A549 treated with AZD9567 at 1 μM for 4 hours (cell line): ENCODE results near the gene SPIN3. TPM values are rescaled to one million over a fixed set of nuclear protein-coding genes. Genes with fewer than 3 reads are reported as not detected.

ENCODE experiments used
- total RNA-seq: library from RNA; stranded (reverse); fragments of 200-300 nt; extraction: Qiagen RNA extraction; gene quantifications from 5 replicates; pipeline ENCODE4 v1.2.3, GENCODE V29; 2022; ENCODE audit not compliant: insufficient read depth

The SPIN3 gene
- total RNA-seq, result 5.8 to 7.9 TPM (median 6.7 TPM) in 5 replicates

DNA sequence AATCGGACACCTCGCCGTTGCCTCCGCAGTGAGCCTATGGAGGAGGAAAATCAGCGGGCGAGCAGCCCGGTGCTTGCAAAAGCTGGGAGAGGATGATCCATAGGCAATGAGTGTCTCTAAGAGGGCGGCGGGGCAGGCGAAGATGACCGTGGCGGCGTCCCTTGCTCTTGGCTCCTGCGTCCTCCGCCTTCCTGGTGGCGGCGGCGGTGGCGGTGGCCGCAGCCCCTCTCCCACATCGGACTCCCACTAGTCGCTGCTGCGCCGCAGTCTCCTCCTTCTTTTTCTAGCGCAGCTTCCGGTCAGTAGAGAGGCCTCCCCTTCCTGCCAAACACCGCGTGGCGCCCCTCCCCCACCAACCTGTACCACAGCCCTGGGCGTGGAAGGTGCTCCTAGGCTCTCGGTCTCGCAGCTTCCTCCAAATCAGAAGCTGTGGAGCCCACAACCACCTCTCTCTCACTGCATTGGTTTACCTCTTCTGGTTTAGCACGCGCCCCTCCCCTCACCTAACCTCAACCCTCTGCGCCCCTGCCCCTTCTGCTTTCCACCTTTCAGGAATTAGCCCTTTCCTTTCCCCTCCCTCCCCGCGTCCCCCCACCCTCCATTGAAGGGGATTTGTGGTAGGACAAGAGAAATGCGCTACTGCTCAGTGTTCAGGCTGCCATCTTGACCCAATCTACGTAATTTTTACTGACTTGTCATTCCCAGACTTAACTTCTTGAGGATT lies at the start of gene SPIN3:
TSS of gene SPIN3 (minus strand) at position 271 of the 724 bp plus-strand sequence. CDS start 594 bp downstream, outside the sequence.

Other genes with a start within 250 kb of the SPIN3 start
- gene SPIN2B, start 126.0 kb upstream of the SPIN3 start, total RNA-seq, result 8.1 to 12.5 TPM (median 10.2 TPM) in 5 replicates
- gene SPIN2A, start 141.9 kb upstream of the SPIN3 start, total RNA-seq, result 0.13 to 0.20 TPM (median 0.15 TPM) in 4 of 5 replicates, not detected in the other